Esophagus squamous epithelium (tissue), 5 donors: Measurements from ENCODE around the gene B4GALT5. TPM values are rescaled to one million over a fixed set of nuclear protein-coding genes. Genes with fewer than 3 reads are reported as not detected.

Experiments used
- DNase-seq: peaks from one replicate; lab custom pipeline; 2025; lab: John Stamatoyannopoulos, UW
- H3K27ac ChIP-seq, 4 donors: fragments of 200-600 bp; sonication (generic); one replicate each; pipeline ENCODE4 v1.5.1; 2016 to 2019; ENCODE audit warnings: mild to moderate bottlenecking in 1 of 4
- H3K27me3 ChIP-seq, 4 donors: fragments of 200-600 bp; sonication (generic); 1 replicate in 3 of 4; 2 replicates in 1 of 4; pipeline versions ENCODE4 v1.5.1 to v1.6.0; 2017 to 2021; ENCODE audit warnings: antibody characterized with exemption in 1 of 4
- H3K36me3 ChIP-seq, 3 donors: fragments of 200-600 bp; sonication (generic); one replicate each; pipeline ENCODE4 v1.5.1; 2016 to 2019
- H3K4me1 ChIP-seq, 3 donors: fragments of 200-600 bp; sonication (generic); one replicate each; pipeline ENCODE4 v1.5.1; 2017 to 2019
- H3K4me3 ChIP-seq, 4 donors: fragments of 200-600 bp; sonication (generic); 1 replicate in 3 of 4; 2 replicates in 1 of 4; pipeline ENCODE4 v1.5.1; 2016 to 2019; ENCODE audit warnings: mild to moderate bottlenecking in 2 of 4, moderate library complexity in 1 of 4
- H3K9me3 ChIP-seq, 3 donors: fragments of 200-600 bp; sonication (generic); one replicate each; pipeline ENCODE4 v1.5.1; 2016 to 2019
- CTCF ChIP-seq, 6 experiments: fragments of 450-650 bp in 4 of 6; fragments of 200-600 bp in 2 of 6; sonication (generic) in 2 of 6; IDR thresholded peaks; one replicate each; pipeline ENCODE4 v1.5.1; 2016 to 2019; ENCODE audit warnings: antibody characterized with exemption in 6 of 6, mild to moderate bottlenecking in 4 of 6, moderate library complexity in 4 of 6
- POLR2A ChIP-seq, 4 donors: fragments of 450-650 bp; IDR thresholded peaks; one replicate each; pipeline ENCODE4 v1.6.1; 2017; ENCODE audit warnings: antibody characterized with exemption in 4 of 4, mild to moderate bottlenecking in 4 of 4, moderate library complexity in 3 of 4
- WGBS, 2 donors: methylation state at CpG; one replicate each; pipeline ENCODE4 v1.1.5; 2018; 5-methylcytosine and 5-hydroxymethylcytosine counted together
- intact Hi-C: fragments of 100-400 bp; cut with DNase I; formaldehyde crosslinking; loops from one replicate; pipeline ENCODE4 v1.15.0; 2022
- total RNA-seq, 4 donors: library from RNA; depleted of rRNA; stranded (reverse); fragments of >200 nt; gene quantifications; one replicate each; pipeline ENCODE4 v1.1.0, GENCODE V29; 2016
- donor health status: DM: yes; HTN: yes; CAD: no.

B4GALT5 gene
- total RNA-seq, 4 donors from 2014 or later: 24.1 to 34.2 (median 25.7) TPM

GRCh38 chr20:49694450-49695071, 19.1 kb downstream of the B4GALT5 start:
- no peak for TF ChIP-seq POLR2A (IDR thresholded peaks at IDR 0.05)
- TF ChIP-seq CTCF (IDR thresholded peaks at IDR 0.05): no peak
- Histone ChIP-seq H3K4me3 (no peak overlapping the region), H3K27ac (no peak overlapping the region), H3K36me3 (peaks cover 0 to 6% (median 0%) of the 10 kb centered on the region in 3 donors), H3K9me3 (no peaks in the 10 kb centered on the region), H3K27me3 (no peaks in the 10 kb centered on the region), H3K4me1 (peaks cover 11 to 93% (median 63%) of the 10 kb centered on the region in 3 donors)
- no peak for DNase-seq
- intact Hi-C loops: no loop called here
- 60 to 67% methylated on average over 2 of the region's 2 CpGs for WGBS, 2 donors

GRCh38 chr20:49693435-49694171, 20.1 kb downstream of the B4GALT5 start:
- Histone ChIP-seq H3K36me3 (peaks cover 0 to 6% (median 0%) of the 10 kb centered on the region in 3 donors), H3K4me1 (peaks cover 11 to 87% (median 55%) of the 10 kb centered on the region in 3 donors), H3K27ac (no peak overlapping the region), H3K27me3 (no peaks in the 10 kb centered on the region), H3K4me3 (no peak overlapping the region), H3K9me3 (no peaks in the 10 kb centered on the region)
- intact Hi-C loops: no loop called here
- 65 to 81% methylated on average over 5 of the region's 5 CpGs for WGBS, 2 donors
- no peak for TF ChIP-seq POLR2A (IDR thresholded peaks at IDR 0.05)
- TF ChIP-seq CTCF (IDR thresholded peaks at IDR 0.05): no peak
- DNase-seq: no peak

- 48 to 55% methylated on average over 3 of the region's 3 CpGs for WGBS, 2 donors
- TF ChIP-seq POLR2A (IDR thresholded peaks at IDR 0.05) (no peak), CTCF (IDR thresholded peaks at IDR 0.05) (no peak)
- H3K27ac ChIP-seq: no peak overlapping the region
- H3K4me1 ChIP-seq: peaks cover 11 to 90% (median 62%) of the 10 kb centered on the region in 3 donors
- intact Hi-C loops: no loop called here
- H3K36me3 ChIP-seq: peaks cover 0 to 6% (median 0%) of the 10 kb centered on the region in 3 donors
- no peak overlapping the region for H3K4me3 ChIP-seq
- H3K9me3 ChIP-seq: no peaks in the 10 kb centered on the region
- H3K27me3 ChIP-seq: no peaks in the 10 kb centered on the region
- DNase-seq: no peak
Measured at GRCh38 chr20:49692941-49693340, 20.7 kb downstream of the B4GALT5 start.

GRCh38 chr20:49691818-49692568, 21.7 kb downstream of the B4GALT5 start:
- TF ChIP-seq CTCF (IDR thresholded peaks at IDR 0.05) (no peak), POLR2A (IDR thresholded peaks at IDR 0.05) (no peak)
- no peak for DNase-seq
- intact Hi-C loops: no loop called here
- H3K9me3 ChIP-seq: no peaks in the 10 kb centered on the region
- H3K27me3 ChIP-seq: no peaks in the 10 kb centered on the region
- WGBS, 2 donors: 92% methylated on average over 5 of the region's 5 CpGs
- peaks cover 5 to 90% (median 65%) of the 10 kb centered on the region in 3 donors for H3K4me1 ChIP-seq
- H3K27ac ChIP-seq: peak overlapping the region in 1 of 4 donors; percentile 38
- no peak overlapping the region for H3K4me3 ChIP-seq
- H3K36me3 ChIP-seq: peaks cover 0 to 6% (median 0%) of the 10 kb centered on the region in 3 donors
